Coronary artery (tissue), 2 donors: ENCODE results near the gene PI16.

Experiments
- DNase-seq: peaks from one replicate; pipeline ENCODE4 v3.0.0-alpha.2; 2017; ENCODE audit warnings: low spot score
- H3K27ac ChIP-seq, 2 donors: fragments of 200-600 bp; sonication (generic); one replicate each; pipeline ENCODE4 v1.5.1; 2016 to 2019
- H3K4me3 ChIP-seq: fragments of 200-600 bp; sonication (generic); 2 replicates; pipeline ENCODE4 v1.5.1; 2016; ENCODE audit warnings: mild to moderate bottlenecking, moderate library complexity
- TF ChIP-seq, protein P1 (sequence below): fragments of 200-600 bp; sonication (generic); IDR thresholded peaks from one replicate; pipeline ENCODE4 v1.5.1; 2019; ENCODE audit warnings: antibody characterized with exemption

PI16 gene

DNA sequence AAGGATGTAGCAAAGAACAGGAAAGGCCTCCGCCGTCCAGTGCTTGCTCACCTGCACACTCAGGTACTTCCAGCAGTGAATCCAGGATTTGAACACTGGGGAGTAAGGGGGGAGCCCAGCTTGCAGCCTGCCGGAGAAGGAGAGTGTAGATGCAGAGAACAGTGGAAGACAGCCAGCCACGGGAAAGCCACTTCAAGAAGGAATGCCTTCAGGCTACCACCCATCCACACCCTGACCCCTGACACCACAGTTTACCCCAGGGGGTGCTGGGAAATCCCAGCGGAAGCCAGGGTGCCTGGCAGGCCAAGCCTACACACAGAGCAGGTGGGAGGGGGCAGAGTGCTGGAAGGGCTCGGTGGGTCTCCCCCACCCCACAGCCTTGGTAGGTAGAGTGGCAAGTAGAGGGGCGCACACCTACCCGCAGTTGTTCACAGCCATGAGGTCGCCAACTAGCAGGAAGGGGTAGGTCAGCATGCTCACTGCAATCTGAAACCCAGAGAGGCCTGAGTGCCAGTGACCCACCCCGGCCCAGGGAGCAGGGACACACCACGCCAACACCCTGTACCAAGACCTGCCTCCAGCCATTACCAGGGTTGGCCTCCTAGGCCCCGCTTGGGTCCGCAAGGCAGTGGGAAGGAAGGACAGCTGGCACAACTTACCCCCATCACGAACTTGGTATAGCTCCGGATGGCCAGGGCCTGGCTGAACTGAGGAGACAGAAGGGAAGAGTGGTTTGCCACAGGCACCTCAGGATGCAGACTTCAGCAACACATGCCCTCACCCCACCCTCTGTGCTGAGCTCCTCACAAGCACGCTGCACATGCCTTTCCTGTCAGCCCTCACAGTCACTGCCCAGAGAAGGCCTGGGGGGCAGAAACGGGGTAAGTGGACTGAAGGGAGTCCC is 15.7 kb downstream of the PI16 start:
- H3K27ac ChIP-seq = no peak overlapping the region
- no peak overlapping the region for H3K4me3 ChIP-seq
- TF ChIP-seq, protein P1, sequence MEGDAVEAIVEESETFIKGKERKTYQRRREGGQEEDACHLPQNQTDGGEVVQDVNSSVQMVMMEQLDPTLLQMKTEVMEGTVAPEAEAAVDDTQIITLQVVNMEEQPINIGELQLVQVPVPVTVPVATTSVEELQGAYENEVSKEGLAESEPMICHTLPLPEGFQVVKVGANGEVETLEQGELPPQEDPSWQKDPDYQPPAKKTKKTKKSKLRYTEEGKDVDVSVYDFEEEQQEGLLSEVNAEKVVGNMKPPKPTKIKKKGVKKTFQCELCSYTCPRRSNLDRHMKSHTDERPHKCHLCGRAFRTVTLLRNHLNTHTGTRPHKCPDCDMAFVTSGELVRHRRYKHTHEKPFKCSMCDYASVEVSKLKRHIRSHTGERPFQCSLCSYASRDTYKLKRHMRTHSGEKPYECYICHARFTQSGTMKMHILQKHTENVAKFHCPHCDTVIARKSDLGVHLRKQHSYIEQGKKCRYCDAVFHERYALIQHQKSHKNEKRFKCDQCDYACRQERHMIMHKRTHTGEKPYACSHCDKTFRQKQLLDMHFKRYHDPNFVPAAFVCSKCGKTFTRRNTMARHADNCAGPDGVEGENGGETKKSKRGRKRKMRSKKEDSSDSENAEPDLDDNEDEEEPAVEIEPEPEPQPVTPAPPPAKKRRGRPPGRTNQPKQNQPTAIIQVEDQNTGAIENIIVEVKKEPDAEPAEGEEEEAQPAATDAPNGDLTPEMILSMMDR = no peak
- DNase-seq = no peak

DNA sequence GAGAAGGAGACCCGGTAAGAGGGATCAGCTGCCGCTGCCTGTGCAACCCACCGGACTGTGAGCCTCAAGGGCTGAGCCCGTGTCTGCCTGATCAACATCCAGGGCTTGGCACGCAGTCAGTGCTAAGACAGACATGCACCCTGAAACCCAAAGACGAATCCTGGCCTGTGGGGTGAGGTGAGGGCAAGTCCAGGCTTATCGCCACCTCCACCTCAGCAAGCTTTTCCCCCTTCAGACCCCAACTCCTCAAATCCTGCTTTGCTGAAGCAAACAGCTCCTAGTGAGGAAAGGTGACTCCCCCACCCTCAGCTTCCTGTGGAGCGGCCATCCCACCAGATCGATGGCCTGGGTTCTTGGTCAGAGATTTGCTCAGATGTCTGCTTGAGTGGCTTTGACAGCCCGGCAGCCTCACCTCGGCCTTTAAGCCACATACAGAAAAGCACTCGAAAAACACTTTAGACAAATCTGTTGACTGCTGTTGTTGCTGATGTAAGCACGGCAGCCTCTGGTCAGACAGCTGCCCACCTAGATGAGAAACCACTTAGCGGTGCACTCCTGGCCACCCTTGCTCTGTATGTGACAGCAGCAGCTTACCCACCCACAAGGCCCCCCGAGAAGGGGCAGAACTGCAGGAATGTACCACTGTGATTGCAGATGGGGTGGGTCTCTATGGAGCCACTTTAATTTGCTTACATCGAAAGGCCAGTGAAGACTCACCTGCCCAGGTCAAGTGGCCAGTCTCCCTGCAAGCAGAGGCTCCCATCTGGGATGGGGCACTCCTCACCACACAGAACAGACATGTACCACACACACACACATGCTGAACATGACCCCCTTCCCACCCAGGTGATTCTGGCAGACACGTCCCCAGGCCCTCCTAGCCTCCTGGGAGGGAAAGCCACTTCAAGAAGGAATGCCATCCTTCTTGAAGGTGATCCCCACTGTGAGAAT is 16.6 kb downstream of the PI16 start:
- TF ChIP-seq, protein P1 = no peak
- no peak overlapping the region for H3K4me3 ChIP-seq
- H3K27ac ChIP-seq = peak overlapping the region in 1 of 2 donors; percentile 58
- DNase-seq = no peak

DNA sequence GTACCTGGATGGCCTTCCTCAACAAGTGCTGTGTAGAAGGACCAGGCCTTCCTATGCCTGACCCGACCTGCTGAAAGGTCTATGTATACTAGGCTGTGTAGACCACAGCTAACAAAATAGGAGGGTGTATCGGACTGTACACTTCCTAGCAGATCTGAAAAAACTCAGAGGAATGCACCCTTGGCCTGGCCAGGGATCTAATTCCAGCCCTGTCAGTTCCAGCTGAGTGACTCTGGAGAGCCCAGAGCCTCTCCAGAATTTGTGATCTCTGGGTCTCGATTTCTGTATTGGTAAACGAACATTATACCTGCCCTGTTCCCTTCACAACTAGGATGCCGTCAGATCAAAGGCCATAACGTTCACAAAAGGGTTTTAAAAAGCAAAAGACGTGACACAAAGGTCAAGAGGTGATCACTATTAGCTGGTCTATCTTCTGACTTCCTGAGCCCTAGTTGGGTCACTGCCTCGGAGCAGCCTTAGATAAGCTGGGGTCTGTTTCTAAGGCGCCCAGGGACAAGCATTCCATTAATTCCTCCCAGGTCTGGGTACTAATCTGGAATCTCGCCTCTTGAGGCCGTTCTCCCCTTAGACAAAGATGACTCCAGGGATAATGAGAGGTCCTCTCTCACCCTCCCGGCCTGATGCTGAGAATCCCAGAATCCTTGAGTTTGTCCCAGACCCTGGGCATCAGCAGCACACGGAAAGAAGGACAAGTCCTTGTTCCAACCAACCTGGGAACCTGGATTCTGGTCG is 17.6 kb downstream of the PI16 start:
- Histone ChIP-seq H3K27ac (peak overlapping the region in 1 of 2 donors; percentile 58), H3K4me3 (no peak overlapping the region)
- DNase-seq = no peak
- TF ChIP-seq, protein P1 = no peak

DNA sequence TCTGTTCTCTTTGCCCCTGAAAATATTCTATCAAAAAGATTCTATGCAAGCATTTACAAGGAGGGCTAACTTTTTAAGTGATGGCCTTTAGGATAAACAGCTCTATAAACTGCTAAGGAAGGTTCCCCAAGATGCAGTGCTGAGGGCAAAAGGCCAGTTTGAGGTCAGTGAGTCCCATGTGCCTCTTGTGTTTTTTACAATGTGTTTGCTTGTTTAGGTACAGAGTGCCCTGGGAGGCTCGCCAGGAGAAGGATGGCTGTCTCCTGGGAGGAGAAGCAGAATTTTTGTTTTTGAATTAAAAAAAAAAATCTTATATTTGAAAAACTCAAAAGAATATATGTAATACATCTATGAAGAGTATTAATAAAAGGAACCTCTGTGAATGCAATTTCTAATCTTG is 18.7 kb downstream of the PI16 start:
- Histone ChIP-seq H3K27ac (no peak overlapping the region), H3K4me3 (no peak overlapping the region)
- TF ChIP-seq, protein P1 = no peak
- no peak for DNase-seq

DNA sequence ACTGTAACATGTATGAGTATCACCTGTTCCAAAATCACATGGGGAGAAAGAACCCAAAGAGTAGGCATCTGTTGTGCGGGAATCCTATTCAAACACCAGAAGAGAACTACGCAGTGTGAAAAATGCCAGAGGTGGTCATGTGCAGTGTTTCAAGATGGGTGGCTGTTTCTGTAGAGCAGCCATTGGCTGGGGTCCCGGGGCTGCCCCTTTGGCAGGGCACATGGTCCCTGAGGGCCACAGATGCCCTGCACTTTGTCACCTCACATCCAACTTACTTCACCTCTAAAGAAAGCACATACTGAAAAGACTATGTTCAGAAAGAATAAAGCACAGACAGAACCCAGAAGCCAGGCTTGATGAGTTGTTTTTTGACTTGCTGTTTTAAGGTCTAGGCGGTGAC is 19.1 kb downstream of the PI16 start:
- no peak for DNase-seq
- Histone ChIP-seq H3K4me3 (no peak overlapping the region), H3K27ac (no peak overlapping the region)
- TF ChIP-seq, protein P1 = no peak

DNA sequence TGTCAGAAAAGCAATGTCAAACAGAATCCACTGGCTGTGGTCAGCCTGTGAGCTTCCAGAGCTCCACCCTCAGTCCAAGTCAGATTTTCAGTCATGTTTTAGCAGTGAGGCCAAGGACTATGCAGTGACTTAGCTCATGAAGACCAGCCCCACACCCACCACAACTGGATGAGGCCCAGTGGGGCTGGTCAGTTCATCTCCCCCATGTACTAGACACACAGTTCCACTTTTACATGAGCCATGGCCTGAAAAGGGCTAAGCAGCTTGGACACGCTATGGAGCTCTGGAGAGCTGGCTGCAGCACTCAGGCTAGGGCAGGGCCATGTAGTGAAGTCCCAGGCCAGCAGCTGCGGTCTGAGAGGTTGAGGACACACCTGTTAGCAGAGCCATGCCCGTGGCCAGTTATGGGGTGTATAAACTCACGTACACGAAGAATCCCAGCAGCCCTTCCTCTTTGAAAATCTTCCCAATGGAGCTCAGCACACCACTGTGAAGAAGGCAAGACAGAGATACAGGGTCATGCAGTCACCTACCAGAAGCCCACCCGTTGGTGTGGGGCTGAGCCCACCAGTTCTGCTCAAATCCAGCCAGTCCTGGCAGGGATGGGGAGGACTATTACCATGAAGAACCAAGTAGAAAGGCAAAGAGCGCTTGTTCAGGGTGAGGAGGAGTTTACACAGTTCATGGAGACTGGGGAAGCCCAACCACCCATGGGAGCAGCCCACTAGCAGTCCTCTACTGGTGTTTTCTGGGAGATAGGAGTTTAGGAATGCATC is 20.9 kb downstream of the PI16 start:
- TF ChIP-seq, protein P1 = no peak
- Histone ChIP-seq H3K27ac (peak overlapping the region in 1 of 2 donors; percentile 48), H3K4me3 (no peak overlapping the region)
- DNase-seq = no peak
